Neural cell (in vitro differentiated cells): Measurements from ENCODE around the gene FRG2B. TPM values are rescaled to one million over a fixed set of nuclear protein-coding genes. Genes with fewer than 3 reads are reported as not detected.
"Not testable (repeated sequence)": the region's sequence is repeated elsewhere in the genome, so short reads cannot be mapped to it uniquely, and the experiment has no call there.

Experiments
- H2AFZ ChIP-seq: fragments of 200-600, 300-800 bp; sonication (generic), shearing (Covaris generic); 2 replicates; pipeline ENCODE4 v1.6.0; 2014; ENCODE audit warnings: low read depth, mild to moderate bottlenecking, antibody characterized with exemption, low read length, moderate library complexity
- H3F3A ChIP-seq: fragments of 200-600 bp; shearing (Covaris generic); 2 replicates; pipeline ENCODE4 v1.6.1; 2016; ENCODE audit warnings: mild to moderate bottlenecking, moderate library complexity, mixed read lengths, antibody characterized with exemption, low read length; ENCODE audit not compliant: insufficient read depth, poor library complexity, severe bottlenecking
- H3K27ac ChIP-seq: fragments of 200-600, 300-800 bp; sonication (generic), shearing (Covaris generic); 2 replicates; pipeline ENCODE4 v1.5.1; 2014; ENCODE audit warnings: mild to moderate bottlenecking, low read length, moderate library complexity
- H3K27me3 ChIP-seq: fragments of 300-800, 200-600 bp; sonication (generic), shearing (Covaris generic); 2 replicates; pipeline ENCODE4 v1.6.0; 2014; ENCODE audit warnings: mild to moderate bottlenecking, low read depth, low read length, moderate library complexity; ENCODE audit not compliant: insufficient read depth
- H3K36me3 ChIP-seq: fragments of 300-800, 200-600 bp; sonication (generic), shearing (Covaris generic); 2 replicates; pipeline ENCODE4 v1.5.1; 2014; ENCODE audit warnings: mild to moderate bottlenecking, antibody characterized with exemption, low read length, moderate library complexity; ENCODE audit not compliant: insufficient read depth
- H3K4me2 ChIP-seq: fragments of 300-800, 200-600 bp; sonication (generic), shearing (Covaris generic); 2 replicates; pipeline ENCODE4 v1.6.0; 2014; ENCODE audit warnings: mild to moderate bottlenecking, low read length
- H3K4me3 ChIP-seq: fragments of 300-800, 200-600 bp; sonication (generic), shearing (Covaris generic); 2 replicates; pipeline ENCODE4 v1.5.1; 2014; ENCODE audit warnings: mild to moderate bottlenecking, low read length, moderate library complexity
- H3K79me2 ChIP-seq: fragments of 200-600 bp; shearing (Covaris generic); replicated peaks from 2 replicates; pipeline ENCODE4 v1.6.0; 2014; ENCODE audit warnings: mild to moderate bottlenecking, low read length, moderate library complexity; ENCODE audit not compliant: insufficient read depth
- H3K9ac ChIP-seq: fragments of 300-800, 200-600 bp; sonication (generic), shearing (Covaris generic); 2 replicates; pipeline ENCODE4 v1.6.1; 2016; ENCODE audit warnings: mild to moderate bottlenecking, low read length, mixed read lengths
- H3K9me2 ChIP-seq: fragments of 200-600 bp; shearing (Covaris generic); 2 replicates; pipeline ENCODE4 v1.6.1; 2016; ENCODE audit warnings: mild to moderate bottlenecking, low read length, mixed read lengths; ENCODE audit not compliant: insufficient read depth
- H3K9me3 ChIP-seq: fragments of 200-600, 300-800 bp; sonication (generic), shearing (Covaris generic); 2 replicates; pipeline ENCODE4 v1.6.1; 2016; ENCODE audit warnings: mild to moderate bottlenecking, mixed run types, low read length, moderate library complexity, mixed read lengths
- H4K20me1 ChIP-seq: fragments of 200-600 bp; shearing (Covaris generic); 2 replicates; pipeline ENCODE4 v1.6.1; 2016; ENCODE audit warnings: mild to moderate bottlenecking, mixed run types; ENCODE audit not compliant: insufficient read depth
- POLR2AphosphoS5 ChIP-seq: IDR thresholded peaks from 2 replicates; pipeline ENCODE4 v1.6.1; 2012
- REST ChIP-seq: IDR thresholded peaks from 2 replicates; pipeline ENCODE4 v1.6.1; 2012; ENCODE audit warnings: borderline replicate concordance
- polyA plus RNA-seq: library from polyadenylated mRNA; depleted of rRNA; stranded (reverse); fragments of >200 nt; gene quantifications from 2 replicates; pipeline ENCODE4 v1.2.3, GENCODE V29; 2014

Gene FRG2B
- polyA plus RNA-seq, 1 donor from 2014 or later, result not detected

- H3K4me2 ChIP-seq, H4K20me1 ChIP-seq, H2AFZ ChIP-seq, H3F3A ChIP-seq, H3K27ac ChIP-seq, H3K79me2 ChIP-seq, H3K9me2 ChIP-seq, H3K4me3 ChIP-seq, H3K36me3 ChIP-seq, H3K9me3 ChIP-seq, H3K9ac ChIP-seq, H3K27me3 ChIP-seq: not testable (repeated sequence)
Observed at GRCh38 chr10:133637846-133638235, 11.2 kb upstream of the FRG2B start.

GRCh38 chr10:133637202-133637845, 10.7 kb upstream of the FRG2B start:
- not testable (repeated sequence) for H3K36me3 ChIP-seq, H3K4me3 ChIP-seq, H3K27me3 ChIP-seq, H3K9me3 ChIP-seq, H3F3A ChIP-seq, H2AFZ ChIP-seq, H3K9me2 ChIP-seq, H4K20me1 ChIP-seq, H3K9ac ChIP-seq, H3K4me2 ChIP-seq, H3K79me2 ChIP-seq, H3K27ac ChIP-seq

GRCh38 chr10:133630723-133631249, 4.2 kb upstream of the FRG2B start:
- not testable (repeated sequence) for H3K9me2 ChIP-seq, H3K79me2 ChIP-seq, H3K4me3 ChIP-seq, H3K27me3 ChIP-seq, H3F3A ChIP-seq, H3K4me2 ChIP-seq, H3K9ac ChIP-seq, H2AFZ ChIP-seq, H4K20me1 ChIP-seq, H3K27ac ChIP-seq, H3K9me3 ChIP-seq, H3K36me3 ChIP-seq

- not testable (repeated sequence) for H3K9ac ChIP-seq, H3K27ac ChIP-seq, H2AFZ ChIP-seq, H3K4me3 ChIP-seq, H4K20me1 ChIP-seq, H3K4me2 ChIP-seq, H3F3A ChIP-seq, H3K9me2 ChIP-seq, H3K36me3 ChIP-seq, H3K27me3 ChIP-seq, H3K79me2 ChIP-seq
- peaks cover 12% of the 10 kb centered on the region for H3K9me3 ChIP-seq
Observed at GRCh38 chr10:133622544-133622943, 4.1 kb downstream of the FRG2B start.

GRCh38 chr10:133618851-133619250, 7.7 kb downstream of the FRG2B start:
- Histone ChIP-seq H3F3A (no peaks in the 10 kb centered on the region), H3K36me3 (no peaks in the 10 kb centered on the region), H3K9me2 (no peaks in the 10 kb centered on the region), H3K4me2 (no peak overlapping the region), H4K20me1 (no peaks in the 10 kb centered on the region), H3K9ac (no peak overlapping the region), H3K79me2 (no peaks in the 10 kb centered on the region), H3K4me3 (no peak overlapping the region), H2AFZ (no peak overlapping the region), H3K27ac (no peak overlapping the region), H3K27me3 (no peaks in the 10 kb centered on the region), H3K9me3 (peaks cover 21% of the 10 kb centered on the region)
- TF ChIP-seq REST (no peak), POLR2AphosphoS5 (no peak)
